ENCODE data around the gene GNB1L. TPM values are rescaled to one million over a fixed set of nuclear protein-coding genes. Genes with fewer than 3 reads are reported as not detected.
A peak's percentile ranks its signal among the peaks of the same experiment; 100 is the strongest.

Gene GNB1L
- total RNA-seq, 1 donor from 2014 or later: 6.1 TPM

- no peak for TF ChIP-seq CTCF (IDR thresholded peaks at IDR 0.05)
- H3K9me3 Mint-ChIP-seq (ENCODE audit: unreplicated experiment): no peaks in the 10 kb centered on the region
- no peak overlapping the region for H3K27ac Mint-ChIP-seq (ENCODE audit: unreplicated experiment)
- peak; percentile 70 for DNase-seq (ENCODE audit: extremely low spot score, unreplicated experiment)
- H3K4me3 Mint-ChIP-seq (ENCODE audit: unreplicated experiment): no peak overlapping the region
- peaks cover 2% of the 10 kb centered on the region for H3K36me3 Mint-ChIP-seq (ENCODE audit: unreplicated experiment)
- no peaks in the 10 kb centered on the region for H3K27me3 Mint-ChIP-seq (ENCODE audit: unreplicated experiment)
- peaks cover 13% of the 10 kb centered on the region for H3K4me1 Mint-ChIP-seq (ENCODE audit: unreplicated experiment)
Observed at GRCh38 chr22:19815823-19816290, 38.8 kb downstream of the GNB1L start.

- TF ChIP-seq CTCF (IDR thresholded peaks at IDR 0.05): no peak
- Mint-ChIP-seq H3K4me3 (ENCODE audit: unreplicated experiment) (no peak overlapping the region), H3K9me3 (ENCODE audit: unreplicated experiment) (no peaks in the 10 kb centered on the region), H3K4me1 (ENCODE audit: unreplicated experiment) (peaks cover 17% of the 10 kb centered on the region), H3K27ac (ENCODE audit: unreplicated experiment) (no peak overlapping the region), H3K27me3 (ENCODE audit: unreplicated experiment) (no peaks in the 10 kb centered on the region), H3K36me3 (ENCODE audit: unreplicated experiment) (peaks cover 2% of the 10 kb centered on the region)
- DNase-seq (ENCODE audit: extremely low spot score, unreplicated experiment): peak; percentile 76
Observed at GRCh38 chr22:19815093-19815822, 39.4 kb downstream of the GNB1L start.

- H3K27ac Mint-ChIP-seq (ENCODE audit: unreplicated experiment): no peak overlapping the region
Observed at GRCh38 chr22:19814428-19814827, 40.2 kb downstream of the GNB1L start.

GRCh38 chr22:19812910-19813309 lies 41.8 kb downstream of the GNB1L start:
- no peak for TF ChIP-seq CTCF (IDR thresholded peaks at IDR 0.05)
- H3K9me3 Mint-ChIP-seq (ENCODE audit: unreplicated experiment): no peaks in the 10 kb centered on the region
- peak; percentile 80 for DNase-seq (ENCODE audit: extremely low spot score, unreplicated experiment)
- H3K27ac Mint-ChIP-seq (ENCODE audit: unreplicated experiment): no peak overlapping the region
- no peak overlapping the region for H3K4me3 Mint-ChIP-seq (ENCODE audit: unreplicated experiment)
- H3K27me3 Mint-ChIP-seq (ENCODE audit: unreplicated experiment): no peaks in the 10 kb centered on the region
- peaks cover 17% of the 10 kb centered on the region for H3K4me1 Mint-ChIP-seq (ENCODE audit: unreplicated experiment)
- peaks cover 2% of the 10 kb centered on the region for H3K36me3 Mint-ChIP-seq (ENCODE audit: unreplicated experiment)

More at GRCh38 chr22:19814428-19814827, 40.2 kb downstream of the GNB1L start:
- no peaks in the 10 kb centered on the region for H3K27me3 Mint-ChIP-seq (ENCODE audit: unreplicated experiment)
- H3K4me1 Mint-ChIP-seq (ENCODE audit: unreplicated experiment): peaks cover 17% of the 10 kb centered on the region
- H3K36me3 Mint-ChIP-seq (ENCODE audit: unreplicated experiment): peaks cover 2% of the 10 kb centered on the region
- no peak for DNase-seq (ENCODE audit: extremely low spot score, unreplicated experiment)
- TF ChIP-seq CTCF (IDR thresholded peaks at IDR 0.05): no peak
- H3K9me3 Mint-ChIP-seq (ENCODE audit: unreplicated experiment): no peaks in the 10 kb centered on the region
- H3K4me3 Mint-ChIP-seq (ENCODE audit: unreplicated experiment): no peak overlapping the region
